RWPE1 (cell line): Measurements from ENCODE around the gene ZSCAN18.

Experiments
- CTCF ChIA-PET: fragments of 350-600 bp; sonication (Branson Sonifier 250); formaldehyde crosslinking; extraction: SDS; loops from one replicate; lab custom pipeline; 2021; lab: Yijun Ruan, JAX
- POLR2A ChIA-PET: fragments of 400-600 bp; formaldehyde crosslinking; extraction: SDS; loops from one replicate; lab custom pipeline; 2020; ENCODE audit warnings: antibody characterized with exemption; ENCODE audit not compliant: low non-redundant PET; lab: Yijun Ruan, JAX
- DNase-seq: peaks from one replicate; pipeline ENCODE4 v3.0.0; 2012; ENCODE audit warnings: low spot score
- H3K27ac ChIP-seq: fragments of 450-650 bp; 2 replicates; pipeline ENCODE4 v1.5.1; 2017
- TF ChIP-seq, protein P1 (sequence below): fragments of 450-650 bp; conservative IDR thresholded peaks from 2 replicates; pipeline ENCODE4 v1.5.1; 2017; ENCODE audit warnings: low read depth, mild to moderate bottlenecking

Gene ZSCAN18

DNA sequence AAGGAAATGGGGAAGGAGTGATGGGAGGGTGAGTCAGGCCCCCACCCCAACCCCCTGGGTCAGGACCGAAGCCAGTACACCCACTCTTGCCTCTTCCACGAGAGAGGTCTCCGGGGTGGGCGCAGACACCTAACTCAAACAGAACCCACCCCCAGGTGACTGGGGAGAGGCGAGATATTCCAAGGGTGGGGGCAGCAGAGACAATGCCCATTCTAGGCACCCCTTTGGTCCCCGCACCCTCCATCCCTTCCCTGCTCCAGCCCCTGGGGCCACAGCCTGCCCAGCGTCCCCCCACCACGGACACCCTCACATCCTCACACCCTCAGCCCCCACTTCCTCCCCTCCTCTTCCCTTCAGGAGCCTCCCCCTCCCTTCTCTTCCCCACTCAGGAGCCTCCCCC, 682 bp downstream of the ZSCAN18 start:
- DNase-seq, result no peak
- no peak overlapping the region for H3K27ac ChIP-seq
- ChIA-PET POLR2A (no interaction called here), CTCF (no interaction called here)
- TF ChIP-seq, protein P1, sequence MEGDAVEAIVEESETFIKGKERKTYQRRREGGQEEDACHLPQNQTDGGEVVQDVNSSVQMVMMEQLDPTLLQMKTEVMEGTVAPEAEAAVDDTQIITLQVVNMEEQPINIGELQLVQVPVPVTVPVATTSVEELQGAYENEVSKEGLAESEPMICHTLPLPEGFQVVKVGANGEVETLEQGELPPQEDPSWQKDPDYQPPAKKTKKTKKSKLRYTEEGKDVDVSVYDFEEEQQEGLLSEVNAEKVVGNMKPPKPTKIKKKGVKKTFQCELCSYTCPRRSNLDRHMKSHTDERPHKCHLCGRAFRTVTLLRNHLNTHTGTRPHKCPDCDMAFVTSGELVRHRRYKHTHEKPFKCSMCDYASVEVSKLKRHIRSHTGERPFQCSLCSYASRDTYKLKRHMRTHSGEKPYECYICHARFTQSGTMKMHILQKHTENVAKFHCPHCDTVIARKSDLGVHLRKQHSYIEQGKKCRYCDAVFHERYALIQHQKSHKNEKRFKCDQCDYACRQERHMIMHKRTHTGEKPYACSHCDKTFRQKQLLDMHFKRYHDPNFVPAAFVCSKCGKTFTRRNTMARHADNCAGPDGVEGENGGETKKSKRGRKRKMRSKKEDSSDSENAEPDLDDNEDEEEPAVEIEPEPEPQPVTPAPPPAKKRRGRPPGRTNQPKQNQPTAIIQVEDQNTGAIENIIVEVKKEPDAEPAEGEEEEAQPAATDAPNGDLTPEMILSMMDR, result no peak

DNA sequence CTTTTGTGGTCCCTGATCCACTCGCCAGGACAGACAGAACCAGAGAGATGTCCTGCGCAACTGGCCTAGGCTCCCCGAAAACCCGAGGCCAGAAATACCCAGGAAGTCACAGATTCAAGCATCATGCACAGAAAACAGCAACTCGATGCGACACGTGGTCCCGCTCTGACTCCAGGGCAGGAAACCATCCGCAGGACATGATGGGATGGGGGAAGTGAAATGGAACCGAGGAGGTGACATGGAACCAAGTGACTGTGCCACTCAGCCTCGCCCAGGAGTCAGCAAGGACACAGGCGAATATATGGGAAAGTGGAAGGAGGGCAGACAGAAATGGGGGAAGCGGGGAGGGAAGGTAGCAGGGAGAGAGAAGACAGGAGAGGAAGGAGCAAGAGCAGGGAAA, 1.1 kb downstream of the ZSCAN18 start:
- TF ChIP-seq, protein P1, result no peak
- no peak for DNase-seq
- no peak overlapping the region for H3K27ac ChIP-seq
- CTCF ChIA-PET, result no interaction called here
- POLR2A ChIA-PET, result no interaction called here

DNA sequence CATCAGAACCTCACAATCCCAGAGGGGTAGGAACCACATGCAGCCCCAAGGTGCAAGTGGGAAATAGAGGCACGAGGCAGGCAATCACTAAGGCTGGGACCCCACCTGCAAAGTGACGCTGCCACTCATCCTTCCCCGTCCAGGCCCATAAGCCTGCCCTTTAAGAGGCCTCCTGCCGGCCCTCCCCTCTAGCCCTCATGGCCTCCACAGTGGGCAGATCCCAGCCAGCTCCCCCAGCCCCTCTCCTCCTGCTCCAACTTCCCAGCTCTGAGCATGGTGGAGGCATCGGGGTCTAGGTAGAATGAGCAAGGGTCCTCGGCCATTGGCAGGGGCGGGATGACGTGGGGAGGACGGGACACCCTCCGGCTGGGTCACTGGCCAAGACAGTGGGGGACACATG, 2.7 kb downstream of the ZSCAN18 start:
- DNase-seq, result no peak
- no peak overlapping the region for H3K27ac ChIP-seq
- POLR2A ChIA-PET, result no interaction called here
- TF ChIP-seq, protein P1, result no peak
- CTCF ChIA-PET, result no interaction called here

DNA sequence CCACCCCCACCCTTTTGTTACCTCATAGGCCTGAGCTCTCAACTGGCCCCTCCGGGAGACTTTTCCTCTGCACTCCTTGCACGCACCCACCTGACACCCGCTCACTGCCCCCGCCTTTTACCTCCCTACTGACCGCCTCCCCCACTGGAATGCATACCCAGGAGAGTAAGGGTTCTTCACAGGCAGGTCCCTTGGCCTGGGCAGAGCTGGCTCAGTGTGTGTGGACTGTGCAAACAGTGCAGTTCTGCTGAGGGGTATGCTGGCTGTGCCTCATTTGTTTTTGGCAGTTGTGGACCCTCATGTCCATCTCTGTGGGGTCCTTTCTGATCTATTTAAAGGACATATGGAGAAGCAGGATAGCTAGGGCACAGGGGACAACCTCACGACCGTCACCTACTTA, 5.0 kb downstream of the ZSCAN18 start:
- no peak overlapping the region for H3K27ac ChIP-seq
- ChIA-PET POLR2A (interaction anchor here (0.6 kb wide), 1 partner anchor 9 kb away, joined by 3 read pairs; no protein-coding TSS in a partner anchor), CTCF (interaction anchor here (0.5 kb wide), 1 partner anchor 469 kb away, joined by 3 read pairs; no protein-coding TSS in a partner anchor)
- TF ChIP-seq, protein P1, result no peak
- DNase-seq, result no peak

DNA sequence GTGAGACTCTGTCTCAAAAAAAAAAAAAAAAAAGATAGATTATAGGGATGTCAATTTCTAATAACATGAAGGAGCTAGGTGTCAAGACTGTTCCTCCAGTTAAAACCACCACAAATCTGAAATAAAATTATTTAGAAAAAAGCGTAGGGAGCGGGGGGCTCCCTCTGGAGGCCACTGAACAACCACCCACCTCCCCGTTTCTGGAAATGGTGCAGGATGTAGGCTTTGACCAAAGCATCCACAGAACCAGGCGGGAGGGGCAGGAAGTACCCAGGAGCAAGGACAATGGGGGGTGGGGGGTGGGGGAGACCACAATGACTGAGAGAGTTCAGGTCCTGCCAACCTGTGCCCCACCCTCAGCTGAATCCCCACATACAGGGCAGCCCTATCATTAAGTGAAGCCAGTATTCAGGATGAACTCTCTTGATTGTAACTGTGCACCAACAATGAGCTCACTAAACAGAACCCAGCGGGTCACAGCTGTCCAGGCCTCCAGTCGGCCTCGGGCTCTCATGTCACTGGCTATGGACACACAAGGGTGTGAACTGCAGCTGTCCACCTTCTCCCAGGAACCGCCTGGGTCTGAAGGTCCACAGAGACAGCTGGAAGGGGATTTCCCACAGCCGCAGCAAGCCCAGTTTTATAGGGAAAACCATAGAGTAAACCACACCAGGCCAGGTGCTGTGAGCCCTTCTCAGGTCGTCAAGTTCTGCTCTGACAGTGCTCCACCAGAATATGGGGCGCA, 6.6 kb downstream of the ZSCAN18 start:
- no peak for DNase-seq
- ChIA-PET CTCF (interaction anchor here (0.6 kb wide), 1 partner anchor 137 kb away, joined by 10 read pairs; the partner anchor contains the start of gene ZNF544), POLR2A (no interaction called here)
- TF ChIP-seq, protein P1, result no peak
- no peak overlapping the region for H3K27ac ChIP-seq

DNA sequence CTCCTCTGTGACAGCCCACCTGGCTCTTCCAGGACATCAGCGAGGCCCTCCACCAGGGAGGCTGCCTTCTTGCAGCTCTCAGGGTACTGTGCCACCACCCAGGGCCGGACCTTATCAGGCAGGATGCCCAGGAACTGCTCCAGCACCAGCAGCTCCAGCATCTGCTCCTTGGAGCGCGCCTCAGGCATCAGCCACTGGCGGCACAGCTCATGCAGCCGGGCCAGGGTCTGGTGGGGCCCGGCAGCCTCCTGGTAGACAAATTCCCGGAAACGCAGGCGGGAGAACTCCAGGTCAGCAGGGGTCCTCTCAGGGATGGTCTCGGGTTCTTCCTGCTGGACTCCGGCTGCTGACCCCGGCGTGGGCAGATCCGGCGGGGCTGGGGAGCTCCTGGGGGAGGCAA, 8.2 kb downstream of the ZSCAN18 start:
- CTCF ChIA-PET, result no interaction called here
- H3K27ac ChIP-seq, result no peak overlapping the region
- TF ChIP-seq, protein P1, result no peak
- POLR2A ChIA-PET, result no interaction called here
- DNase-seq, result no peak
